ENCODE results near the gene TUT1.

GRCh38 chr11:62610403-62610802 lies 19.1 kb upstream of the TUT1 start:
- TF ChIP-seq GATA2 (IDR thresholded peaks at IDR 0.05; ENCODE audit: low read depth, low read length), result no peak
- no peak for TF ChIP-seq GATA3 (IDR thresholded peaks at IDR 0.05; ENCODE audit: low read depth, low read length)

All from SH-SY5Y (cell line).